ENCODE data around the gene SPATA18. TPM values are rescaled to one million over a fixed set of nuclear protein-coding genes. Genes with fewer than 3 reads are reported as not detected.
"Not testable (repeated sequence)": the region's sequence is repeated elsewhere in the genome, so short reads cannot be mapped to it uniquely, and the experiment has no call there.

SPATA18 gene
- total RNA-seq, 2 experiments from 2014 or later: 0.35 to 0.73 TPM

- ChIA-PET CTCF (no interaction called here), POLR2A (no interaction called here)
- Mint-ChIP-seq H3K36me3 (ENCODE audit: low read depth) (no peaks in the 10 kb centered on the region), H3K9me3 (no peaks in the 10 kb centered on the region), H3K27ac (no peak overlapping the region), H3K4me3 (no peak overlapping the region), H3K27me3 (peaks cover 4% of the 10 kb centered on the region), H3K4me1 (no peaks in the 10 kb centered on the region)
- no peak for DNase-seq
Observed at GRCh38 chr4:52102587-52102986, 51.5 kb downstream of the SPATA18 start.

- CTCF ChIA-PET: no interaction called here
- peaks cover 4% of the 10 kb centered on the region for H3K27me3 Mint-ChIP-seq
Observed at GRCh38 chr4:52103319-52103718, 52.2 kb downstream of the SPATA18 start.

GRCh38 chr4:52105276-52105675, 54.2 kb downstream of the SPATA18 start:
- Mint-ChIP-seq H3K9me3 (no peaks in the 10 kb centered on the region), H3K27ac (no peak overlapping the region), H3K36me3 (ENCODE audit: low read depth) (no peaks in the 10 kb centered on the region), H3K27me3 (peaks cover 4% of the 10 kb centered on the region), H3K4me3 (no peak overlapping the region), H3K4me1 (no peaks in the 10 kb centered on the region)
- CTCF ChIA-PET: no interaction called here
- no peak for DNase-seq
- POLR2A ChIA-PET: no interaction called here

More at GRCh38 chr4:52103319-52103718, 52.2 kb downstream of the SPATA18 start:
- POLR2A ChIA-PET: no interaction called here
- Mint-ChIP-seq H3K27ac (no peak overlapping the region), H3K9me3 (no peaks in the 10 kb centered on the region), H3K4me1 (no peaks in the 10 kb centered on the region), H3K4me3 (no peak overlapping the region), H3K36me3 (ENCODE audit: low read depth) (no peaks in the 10 kb centered on the region)
- no peak for DNase-seq

- no peak overlapping the region for H3K4me3 Mint-ChIP-seq
- H3K27me3 Mint-ChIP-seq: peaks cover 3% of the 10 kb centered on the region
- no peaks in the 10 kb centered on the region for H3K36me3 Mint-ChIP-seq (ENCODE audit: low read depth)
- no peak for DNase-seq
- H3K4me1 Mint-ChIP-seq: no peaks in the 10 kb centered on the region
- ChIA-PET POLR2A (no interaction called here), CTCF (no interaction called here)
- no peak overlapping the region for H3K27ac Mint-ChIP-seq
- H3K9me3 Mint-ChIP-seq: no peaks in the 10 kb centered on the region
Observed at GRCh38 chr4:52106191-52106590, 55.1 kb downstream of the SPATA18 start.

GRCh38 chr4:52106660-52107059, 55.6 kb downstream of the SPATA18 start:
- H3K36me3 Mint-ChIP-seq (ENCODE audit: low read depth): no peaks in the 10 kb centered on the region
- ChIA-PET POLR2A (no interaction called here), CTCF (no interaction called here)
- DNase-seq: no peak
- no peaks in the 10 kb centered on the region for H3K27me3 Mint-ChIP-seq
- no peak overlapping the region for H3K27ac Mint-ChIP-seq
- H3K4me3 Mint-ChIP-seq: no peak overlapping the region
- no peaks in the 10 kb centered on the region for H3K4me1 Mint-ChIP-seq
- no peaks in the 10 kb centered on the region for H3K9me3 Mint-ChIP-seq

GRCh38 chr4:52107336-52107735, 56.2 kb downstream of the SPATA18 start:
- ChIA-PET CTCF (no interaction called here), POLR2A (no interaction called here)
- Mint-ChIP-seq H3K36me3 (ENCODE audit: low read depth) (no peaks in the 10 kb centered on the region), H3K4me1 (no peaks in the 10 kb centered on the region), H3K27me3 (no peaks in the 10 kb centered on the region), H3K27ac (no peak overlapping the region), H3K4me3 (no peak overlapping the region), H3K9me3 (no peaks in the 10 kb centered on the region)
- DNase-seq: no peak

GRCh38 chr4:52107745-52108144, 56.6 kb downstream of the SPATA18 start:
- no peaks in the 10 kb centered on the region for H3K27me3 Mint-ChIP-seq
- no peak for DNase-seq
- ChIA-PET POLR2A (no interaction called here), CTCF (no interaction called here)
- no peaks in the 10 kb centered on the region for H3K9me3 Mint-ChIP-seq
- no peak overlapping the region for H3K27ac Mint-ChIP-seq
- H3K4me1 Mint-ChIP-seq: no peaks in the 10 kb centered on the region
- no peak overlapping the region for H3K4me3 Mint-ChIP-seq
- no peaks in the 10 kb centered on the region for H3K36me3 Mint-ChIP-seq (ENCODE audit: low read depth)

- Mint-ChIP-seq H3K27me3 (no peaks in the 10 kb centered on the region), H3K36me3 (ENCODE audit: low read depth) (no peaks in the 10 kb centered on the region), H3K9me3 (no peaks in the 10 kb centered on the region), H3K4me3 (no peak overlapping the region), H3K4me1 (no peaks in the 10 kb centered on the region), H3K27ac (no peak overlapping the region)
- DNase-seq: no peak
- CTCF ChIA-PET: no interaction called here
- POLR2A ChIA-PET: no interaction called here
Observed at GRCh38 chr4:52110171-52110570, 59.1 kb downstream of the SPATA18 start.

GRCh38 chr4:52111995-52112394, 60.9 kb downstream of the SPATA18 start:
- ChIA-PET CTCF (no interaction called here), POLR2A (no interaction called here)
- DNase-seq: no peak
- no peaks in the 10 kb centered on the region for H3K9me3 Mint-ChIP-seq
- no peaks in the 10 kb centered on the region for H3K27me3 Mint-ChIP-seq
- no peaks in the 10 kb centered on the region for H3K4me1 Mint-ChIP-seq
- H3K36me3 Mint-ChIP-seq (ENCODE audit: low read depth): no peaks in the 10 kb centered on the region
- H3K27ac Mint-ChIP-seq: no peak overlapping the region
- no peak overlapping the region for H3K4me3 Mint-ChIP-seq

GRCh38 chr4:52112411-52112810, 61.3 kb downstream of the SPATA18 start:
- POLR2A ChIA-PET: no interaction called here
- H3K27ac Mint-ChIP-seq: no peak overlapping the region
- H3K36me3 Mint-ChIP-seq (ENCODE audit: low read depth): no peaks in the 10 kb centered on the region
- H3K4me1 Mint-ChIP-seq: no peaks in the 10 kb centered on the region
- no peak for DNase-seq
- no peaks in the 10 kb centered on the region for H3K27me3 Mint-ChIP-seq
- H3K9me3 Mint-ChIP-seq: no peaks in the 10 kb centered on the region
- H3K4me3 Mint-ChIP-seq: no peak overlapping the region
- CTCF ChIA-PET: no interaction called here

GRCh38 chr4:52116641-52117040, 65.5 kb downstream of the SPATA18 start:
- ChIA-PET POLR2A (no interaction called here), CTCF (no interaction called here)
- Mint-ChIP-seq H3K36me3 (ENCODE audit: low read depth) (no peaks in the 10 kb centered on the region), H3K4me1 (no peaks in the 10 kb centered on the region), H3K4me3 (no peak overlapping the region), H3K9me3 (no peaks in the 10 kb centered on the region), H3K27me3 (no peaks in the 10 kb centered on the region), H3K27ac (no peak overlapping the region)
- no peak for DNase-seq

- Mint-ChIP-seq H3K36me3 (ENCODE audit: low read depth) (no peaks in the 10 kb centered on the region), H3K27ac (no peak overlapping the region), H3K4me1 (no peaks in the 10 kb centered on the region), H3K9me3 (no peaks in the 10 kb centered on the region), H3K27me3 (no peaks in the 10 kb centered on the region), H3K4me3 (no peak overlapping the region)
- no peak for DNase-seq
- ChIA-PET POLR2A (no interaction called here), CTCF (no interaction called here)
Observed at GRCh38 chr4:52126226-52126625, 75.1 kb downstream of the SPATA18 start.

GRCh38 chr4:52126966-52127365, 75.9 kb downstream of the SPATA18 start:
- CTCF ChIA-PET: no interaction called here
- no peak overlapping the region for H3K4me3 Mint-ChIP-seq

GRCh38 chr4:52135171-52135570, 84.1 kb downstream of the SPATA18 start:
- Mint-ChIP-seq H3K4me1 (no peaks in the 10 kb centered on the region), H3K27ac (no peak overlapping the region), H3K27me3 (no peaks in the 10 kb centered on the region), H3K36me3 (ENCODE audit: low read depth) (no peaks in the 10 kb centered on the region), H3K4me3 (no peak overlapping the region), H3K9me3 (no peaks in the 10 kb centered on the region)
- ChIA-PET POLR2A (no interaction called here), CTCF (no interaction called here)
- no peak for DNase-seq

More at GRCh38 chr4:52126966-52127365, 75.9 kb downstream of the SPATA18 start:
- Mint-ChIP-seq H3K27ac (no peak overlapping the region), H3K27me3 (no peaks in the 10 kb centered on the region), H3K4me1 (no peaks in the 10 kb centered on the region), H3K36me3 (ENCODE audit: low read depth) (no peaks in the 10 kb centered on the region), H3K9me3 (no peaks in the 10 kb centered on the region)
- no peak for DNase-seq
- POLR2A ChIA-PET: no interaction called here

GRCh38 chr4:52137152-52137551, 86.0 kb downstream of the SPATA18 start:
- H3K36me3 Mint-ChIP-seq (ENCODE audit: low read depth); H3K4me1 Mint-ChIP-seq; H3K4me3 Mint-ChIP-seq; H3K9me3 Mint-ChIP-seq; POLR2A ChIA-PET; H3K27ac Mint-ChIP-seq; CTCF ChIA-PET; H3K27me3 Mint-ChIP-seq; DNase-seq: not testable (repeated sequence)
